HG03442 (cell line): Measurements from ENCODE around the gene SLC38A3.

Experiments used
- ATAC-seq: cut with Tn5 transposase; IDR thresholded peaks from one replicate; pipeline ENCODE4 v1.9.1; 2021; ENCODE audit warnings: mild to moderate bottlenecking, moderate library complexity; ENCODE audit not compliant: unreplicated experiment

SLC38A3 gene

GRCh38 chr3:50168791-50169190 lies 36.3 kb upstream of the SLC38A3 start:
- ATAC-seq: no peak

GRCh38 chr3:50169232-50169832 lies 35.7 kb upstream of the SLC38A3 start:
- ATAC-seq: no peak

GRCh38 chr3:50169858-50170257 lies 35.2 kb upstream of the SLC38A3 start:
- ATAC-seq: no peak

GRCh38 chr3:50170689-50171088 lies 34.4 kb upstream of the SLC38A3 start:
- no peak for ATAC-seq

GRCh38 chr3:50171540-50172301 lies 33.4 kb upstream of the SLC38A3 start:
- ATAC-seq: no peak

GRCh38 chr3:50172626-50173220 lies 32.3 kb upstream of the SLC38A3 start:
- ATAC-seq: no peak

GRCh38 chr3:50173685-50174516 lies 31.2 kb upstream of the SLC38A3 start:
- no peak for ATAC-seq

- ATAC-seq: no peak
Measured at GRCh38 chr3:50174517-50174895, 30.6 kb upstream of the SLC38A3 start.

- ATAC-seq: no peak
Measured at GRCh38 chr3:50174947-50175524, 30.0 kb upstream of the SLC38A3 start.

GRCh38 chr3:50177346-50177745 lies 27.7 kb upstream of the SLC38A3 start:
- no peak for ATAC-seq

GRCh38 chr3:50179710-50180109 lies 25.4 kb upstream of the SLC38A3 start:
- ATAC-seq: no peak

GRCh38 chr3:50181985-50182384 lies 23.1 kb upstream of the SLC38A3 start:
- ATAC-seq: no peak

- no peak for ATAC-seq
Measured at GRCh38 chr3:50182533-50183099, 22.5 kb upstream of the SLC38A3 start.

GRCh38 chr3:50183755-50184154 lies 21.3 kb upstream of the SLC38A3 start:
- ATAC-seq: no peak

- no peak for ATAC-seq
Measured at GRCh38 chr3:50184242-50184978, 20.7 kb upstream of the SLC38A3 start.

- ATAC-seq: no peak
Measured at GRCh38 chr3:50185230-50185629, 19.8 kb upstream of the SLC38A3 start.

- ATAC-seq: no peak
Measured at GRCh38 chr3:50186096-50186495, 19.0 kb upstream of the SLC38A3 start.

- no peak for ATAC-seq
Measured at GRCh38 chr3:50187750-50188149, 17.3 kb upstream of the SLC38A3 start.

- ATAC-seq: no peak
Measured at GRCh38 chr3:50189274-50189673, 15.8 kb upstream of the SLC38A3 start.

- no peak for ATAC-seq
Measured at GRCh38 chr3:50189989-50190388, 15.1 kb upstream of the SLC38A3 start.
